K562 (cell line): ENCODE measurements around the gene CUTC. TPM values are rescaled to one million over a fixed set of nuclear protein-coding genes. Genes with fewer than 3 reads are reported as not detected.

Experiments
- ATAC-seq: fragments of 200-7000 bp; cut with Tn5 transposase; 3 replicates; pipeline ENCODE4 v1.9.1; 2020; ENCODE audit warnings: moderate library complexity
- BruUV-seq: library from RNA; stranded (reverse); fragments of 400-500 nt; replicated peaks from 2 replicates; lab custom pipeline; 2021; lab: Mats Ljungman, UMichigan
- CTCF ChIA-PET: fragments of 300-600 bp; formaldehyde crosslinking; extraction: SDS; loops from one replicate; lab custom pipeline; 2021; ENCODE audit warnings: low intra/inter-chr PET ratio; lab: Yijun Ruan, JAX
- POLR2A ChIA-PET: fragments of 300-600, 350-650 bp; sonication (Branson Sonifier 250); formaldehyde crosslinking; extraction: SDS; loops from one replicate; lab custom pipeline; 2021; ENCODE audit warnings: antibody characterized with exemption, inconsistent platforms; lab: Yijun Ruan, JAX
- DNase-seq, 4 experiments: peaks; one replicate each; pipeline versions ENCODE4 v3.0.0 to v3.0.0-alpha.2; 2011 to 2018; ENCODE audit warnings: low spot score in 3 of 4, mixed read lengths in 3 of 4; ENCODE audit errors: extremely low read depth in 1 of 4
- FAIRE-seq: peaks from 2 replicates; lab custom pipeline; 2011; peaks lifted over from hg19 to GRCh38; lab: Jason Lieb, UNC
- H2AFZ ChIP-seq: 2 replicates; pipeline ENCODE4 v1.6.0; 2011; ENCODE audit warnings: low read depth, low read length, control low read depth, inconsistent platforms
- H3K27ac ChIP-seq: fragments of 200-600 bp; 3 replicates; pipeline ENCODE4 v1.8.0; 2011; ENCODE audit warnings: low read depth, mild to moderate bottlenecking, control low read depth, inconsistent platforms, low read length, moderate library complexity, mixed read lengths; ENCODE audit errors: extremely low read depth
- H3K27me3 ChIP-seq, 2 experiments: fragments of 300-600 bp in 1 of 2; 2 replicates in 1 of 2; 3 replicates in 1 of 2; pipeline versions ENCODE4 v1.6.0 to v1.8.0; 2011; ENCODE audit warnings: inconsistent platforms in 2 of 2, low read length in 2 of 2, mild to moderate bottlenecking in 1 of 2, mixed read lengths in 1 of 2, moderate library complexity in 1 of 2; ENCODE audit not compliant: control insufficient read depth in 2 of 2, insufficient read depth in 2 of 2
- H3K36me3 ChIP-seq: fragments of 300-600 bp; 3 replicates; pipeline ENCODE4 v1.8.0; 2011; ENCODE audit warnings: mild to moderate bottlenecking, low read length, inconsistent platforms; ENCODE audit not compliant: control insufficient read depth, insufficient read depth
- H3K4me1 ChIP-seq, 2 experiments: fragments of 200-600 bp in 1 of 2; replicated peaks in 1 of 2; 2 replicates in 1 of 2; 3 replicates in 1 of 2; pipeline versions ENCODE4 v1.5.1 to v1.8.0; 2011; ENCODE audit warnings: inconsistent platforms in 2 of 2, low read length in 2 of 2, mild to moderate bottlenecking in 1 of 2, mixed read lengths in 1 of 2, moderate library complexity in 1 of 2; ENCODE audit not compliant: control insufficient read depth in 2 of 2, insufficient read depth in 2 of 2
- H3K4me2 ChIP-seq: 2 replicates; pipeline ENCODE4 v1.6.1; 2011; ENCODE audit warnings: low read length, control low read depth, inconsistent platforms, mixed read lengths; ENCODE audit not compliant: insufficient read depth
- H3K4me3 ChIP-seq: fragments of 200-600 bp; sonication (generic), shearing (Covaris generic); 2 replicates; pipeline ENCODE4 v1.5.1; 2016; ENCODE audit warnings: control low read depth, inconsistent platforms
- H3K79me2 ChIP-seq: fragments of 200-600 bp; 3 replicates; pipeline ENCODE4 v1.8.0; 2011; ENCODE audit warnings: low read length, inconsistent platforms; ENCODE audit not compliant: control insufficient read depth, insufficient read depth
- H3K9ac ChIP-seq, 2 experiments: 2 replicates each; pipeline versions ENCODE4 v1.6.0 to v1.6.1; 2011; ENCODE audit warnings: low read depth in 2 of 2, low read length in 2 of 2, control low read depth in 1 of 2, inconsistent platforms in 1 of 2, mild to moderate bottlenecking in 1 of 2, mixed read lengths in 1 of 2; ENCODE audit not compliant: insufficient read depth in 1 of 2
- H3K9me1 ChIP-seq: one replicate; pipeline ENCODE4 v1.6.0; 2011; ENCODE audit warnings: inconsistent platforms, mild to moderate bottlenecking, low read length, moderate library complexity; ENCODE audit not compliant: control insufficient read depth, insufficient read depth
- H3K9me3 ChIP-seq: replicated peaks from 2 replicates; pipeline ENCODE4 v1.5.1; 2011; ENCODE audit warnings: low read depth, low read length, inconsistent platforms; ENCODE audit not compliant: control insufficient read depth, insufficient read depth
- H4K20me1 ChIP-seq: replicated peaks from 2 replicates; pipeline ENCODE4 v1.6.1; 2011; ENCODE audit warnings: low read length, inconsistent platforms, mixed read lengths; ENCODE audit not compliant: control insufficient read depth, insufficient read depth
- FOSL1 ChIP-seq: fragments of 200-800 bp; sonication (Bioruptor generic); conservative IDR thresholded peaks from 2 replicates; pipeline ENCODE4 v1.6.1; 2016; ENCODE audit warnings: missing genetic modification characterization, missing compliant biosample characterization
- FOXJ2 ChIP-seq: fragments of 200-800 bp; sonication (Bioruptor generic); IDR thresholded peaks from 2 replicates; pipeline ENCODE4 v1.6.1; 2016; ENCODE audit warnings: missing genetic modification characterization, missing compliant biosample characterization
- HNRNPLL ChIP-seq: fragments of 200-400 bp; formaldehyde crosslinking; IDR thresholded peaks from 2 replicates; pipeline ENCODE4 v1.6.1; 2017; ENCODE audit warnings: low read length, low read depth, mild to moderate bottlenecking; ENCODE audit not compliant: poor library complexity, severe bottlenecking
- JUNB ChIP-seq: fragments of 450-650 bp; formaldehyde crosslinking; conservative IDR thresholded peaks from 2 replicates; pipeline ENCODE4 v1.4.0; 2020; ENCODE audit warnings: mild to moderate bottlenecking
- MEF2A ChIP-seq: IDR thresholded peaks from 2 replicates; pipeline ENCODE4 v1.6.1; 2011; ENCODE audit warnings: low read depth, mild to moderate bottlenecking, low read length, moderate library complexity; ENCODE audit not compliant: control insufficient read depth
- SAP30 ChIP-seq: fragments of 200-600 bp; sonication (generic); IDR thresholded peaks from 2 replicates; pipeline ENCODE4 v1.6.1; 2012; ENCODE audit warnings: borderline replicate concordance, low read depth, mild to moderate bottlenecking, moderate library complexity, low read length, control low read depth, inconsistent platforms; ENCODE audit not compliant: insufficient read depth, poor library complexity, severe bottlenecking
- TBL1XR1 ChIP-seq, 2 experiments: IDR thresholded peaks; 2 replicates each; pipeline ENCODE4 v1.6.1; 2012; ENCODE audit warnings: improper control_type of control experiment in 2 of 2, low read length in 2 of 2, mild to moderate bottlenecking in 1 of 2
- ZNF184 ChIP-seq: sonication (generic); formaldehyde crosslinking; IDR thresholded peaks from 2 replicates; pipeline ENCODE4 v1.5.0; 2020; ENCODE audit warnings: missing genetic modification reagents
- in situ Hi-C: fragments of 300-500 bp; cut with MboI; formaldehyde crosslinking; loops from 4 replicates; pipeline ENCODE4 v1.15.0; 2018; ENCODE audit warnings: inconsistent platforms, mixed read lengths
- intact Hi-C: fragments of 100-400 bp; cut with micrococcal nuclease; formaldehyde crosslinking; loops from 2 replicates; pipeline ENCODE4 v1.14.2; 2022
- polyA plus RNA-seq, 8 experiments: library from polyadenylated mRNA; depleted of rRNA in 4 of 8; stranded (reverse) in 5 of 8; unstranded in 3 of 8; fragments of >200 nt; fragmentation: Nextera tagmentation in 2 of 8; fragmentation: Illumina TruSeq in 1 of 8; extraction: Ambion mirVana in 2 of 8; extraction: Trizol in 1 of 8; gene quantifications; 2 replicates each; pipeline versions ENCODE4 v1.2.1 to v1.2.3, GENCODE V29; 2011 to 2014; ENCODE audit warnings: inconsistent platforms in 1 of 8, missing spikeins in 1 of 8
- total RNA-seq, 7 experiments: library from RNA; depleted of rRNA in 6 of 7; stranded (reverse); fragments of >200 nt in 6 of 7; fragmentation: Illumina TruSeq in 2 of 7; extraction: Trizol in 2 of 7; gene quantifications; 2 replicates each; pipeline versions ENCODE4 v1.2.1 to v1.2.3, GENCODE V29; 2011 to 2021; ENCODE audit warnings: low replicate concordance in 1 of 7
- TF ChIP-seq, protein P1 (sequence below): fragments of 250-450 bp; sonication (Bioruptor Pico); IDR thresholded peaks from 2 replicates; pipeline ENCODE4 v1.5.0; 2020; ENCODE audit warnings: mild to moderate bottlenecking
- TF ChIP-seq, protein P2 (sequence below): IDR thresholded peaks from 2 replicates; pipeline ENCODE4 v1.6.1; 2012; ENCODE audit warnings: low read depth, low read length, improper control_type of control experiment, borderline replicate concordance
- TF ChIP-seq, protein P3 (sequence below): fragments of 250-450 bp; sonication (Bioruptor Pico); IDR thresholded peaks from 2 replicates; pipeline ENCODE4 v1.5.0; 2021
- TF ChIP-seq, protein P4 (sequence below): sonication (generic); formaldehyde crosslinking; IDR thresholded peaks from 2 replicates; pipeline ENCODE4 v1.8.0; 2022; ENCODE audit warnings: missing genetic modification reagents, mild to moderate bottlenecking, moderate library complexity, borderline replicate concordance
- TF ChIP-seq, protein P5 (sequence below): sonication (generic); formaldehyde crosslinking; IDR thresholded peaks from 2 replicates; pipeline ENCODE4 v1.8.0; 2022; ENCODE audit warnings: mild to moderate bottlenecking, missing genetic modification reagents

The CUTC gene
- total and polyA plus RNA-seq, 9 of the 15 experiments (the other 6 are each of a cell fraction or from before 2014, with no cell fraction given): 18.6 to 69.3 (median 32.3) TPM

DNA sequence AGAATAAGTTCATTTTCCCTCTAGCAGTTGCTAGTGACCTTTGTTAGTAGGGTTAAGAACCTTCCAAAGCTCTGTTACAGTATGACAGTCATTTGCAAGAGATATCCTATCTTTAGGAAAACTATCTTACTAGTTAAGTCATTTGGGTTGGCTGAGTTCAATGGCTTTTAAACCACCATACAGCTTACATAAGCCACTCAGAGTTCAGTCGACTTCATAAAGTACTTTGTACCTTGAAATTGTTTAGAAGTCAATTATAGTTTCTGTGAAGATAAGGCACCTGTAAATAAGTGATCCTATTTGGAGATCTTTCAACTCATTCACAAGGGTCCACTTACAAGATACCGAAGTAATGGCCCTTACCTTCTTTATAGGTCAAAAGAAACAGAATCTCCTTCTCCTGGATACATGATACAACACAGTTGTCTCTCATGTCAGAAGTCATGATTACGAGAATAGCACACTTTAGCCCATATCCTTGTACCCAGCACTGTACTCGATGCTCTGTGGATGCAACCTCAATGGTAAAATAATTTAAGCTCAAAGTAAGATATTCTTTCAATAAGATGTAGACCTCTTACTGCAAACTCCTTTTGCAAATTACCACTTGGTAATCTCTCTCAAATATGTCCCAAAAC lies 38.5 kb downstream of the CUTC start (continued):
- TF ChIP-seq SAP30: no peak
- TF ChIP-seq FOXJ2 (tag): no peak
- TF ChIP-seq, protein P1, sequence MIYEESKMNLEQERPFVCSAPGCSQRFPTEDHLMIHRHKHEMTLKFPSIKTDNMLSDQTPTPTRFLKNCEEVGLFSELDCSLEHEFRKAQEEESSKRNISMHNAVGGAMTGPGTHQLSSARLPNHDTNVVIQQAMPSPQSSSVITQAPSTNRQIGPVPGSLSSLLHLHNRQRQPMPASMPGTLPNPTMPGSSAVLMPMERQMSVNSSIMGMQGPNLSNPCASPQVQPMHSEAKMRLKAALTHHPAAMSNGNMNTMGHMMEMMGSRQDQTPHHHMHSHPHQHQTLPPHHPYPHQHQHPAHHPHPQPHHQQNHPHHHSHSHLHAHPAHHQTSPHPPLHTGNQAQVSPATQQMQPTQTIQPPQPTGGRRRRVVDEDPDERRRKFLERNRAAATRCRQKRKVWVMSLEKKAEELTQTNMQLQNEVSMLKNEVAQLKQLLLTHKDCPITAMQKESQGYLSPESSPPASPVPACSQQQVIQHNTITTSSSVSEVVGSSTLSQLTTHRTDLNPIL (CRISPR knock-in tag): no peak
- TF ChIP-seq FOSL1 (tag): no peak

DNA sequence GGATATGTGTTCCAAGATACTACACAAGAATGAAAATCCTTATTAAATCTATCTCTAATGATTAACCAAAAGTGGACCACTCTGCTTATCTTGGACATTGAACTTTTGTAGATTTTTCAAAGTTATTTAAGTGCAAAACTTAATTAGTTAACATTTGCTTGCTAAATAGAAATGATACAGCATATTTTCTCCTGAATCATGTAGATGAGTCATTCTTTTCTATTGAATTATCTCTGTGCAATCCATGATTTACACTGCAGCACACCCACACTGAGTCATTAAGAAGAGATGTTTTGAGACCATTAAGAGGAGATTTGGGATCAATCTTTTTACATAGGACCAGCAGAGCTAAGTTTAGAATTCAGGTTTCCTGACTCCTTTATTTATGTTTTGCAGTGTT lies 43.8 kb downstream of the CUTC start:
- Histone ChIP-seq H3K4me3 (no peak overlapping the region), H3K4me1 (no peaks in the 10 kb centered on the region; a peak in 1 of 5 replicates), H3K27ac (no peak overlapping the region), H3K9ac (no peak overlapping the region), H3K27me3 (no peaks in the 10 kb centered on the region), H3K4me2 (no peak overlapping the region), H3K9me3 (no peaks in the 10 kb centered on the region), H4K20me1 (no peaks in the 10 kb centered on the region), H3K36me3 (no peaks in the 10 kb centered on the region), H3K9me1 (no peaks in the 10 kb centered on the region), H2AFZ (no peak overlapping the region), H3K79me2 (no peaks in the 10 kb centered on the region)
- in situ Hi-C loops: no loop called here
- no TSS peak for BruUV-seq
- intact Hi-C loops: no loop called here
- CTCF ChIA-PET: no interaction called here
- peak in 2 of 4 experiments; percentile 24 to 25 for DNase-seq
- POLR2A ChIA-PET: no interaction called here
- no peak for ATAC-seq
- FAIRE-seq: no peak
- TF ChIP-seq JUNB (CRISPR knock-in tag): 0 out of 2 replicates have a peak, but pooled peaks have one; percentile 13
- TF ChIP-seq MEF2A: no peak
- TF ChIP-seq, protein P2, sequence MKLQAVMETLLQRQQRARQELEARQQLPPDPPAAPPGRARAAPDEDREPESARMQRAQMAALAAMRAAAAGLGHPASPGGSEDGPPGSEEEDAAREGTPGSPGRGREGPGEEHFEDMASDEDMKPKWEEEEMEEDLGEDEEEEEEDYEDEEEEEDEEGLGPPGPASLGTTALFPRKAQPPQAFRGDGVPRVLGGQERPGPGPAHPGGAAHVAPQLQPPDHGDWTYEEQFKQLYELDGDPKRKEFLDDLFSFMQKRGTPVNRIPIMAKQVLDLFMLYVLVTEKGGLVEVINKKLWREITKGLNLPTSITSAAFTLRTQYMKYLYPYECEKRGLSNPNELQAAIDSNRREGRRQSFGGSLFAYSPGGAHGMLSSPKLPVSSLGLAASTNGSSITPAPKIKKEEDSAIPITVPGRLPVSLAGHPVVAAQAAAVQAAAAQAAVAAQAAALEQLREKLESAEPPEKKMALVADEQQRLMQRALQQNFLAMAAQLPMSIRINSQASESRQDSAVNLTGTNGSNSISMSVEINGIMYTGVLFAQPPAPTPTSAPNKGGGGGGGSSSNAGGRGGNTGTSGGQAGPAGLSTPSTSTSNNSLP: peak; percentile 82; the same call in 1 of the 2 replicates
- TF ChIP-seq, protein P3, sequence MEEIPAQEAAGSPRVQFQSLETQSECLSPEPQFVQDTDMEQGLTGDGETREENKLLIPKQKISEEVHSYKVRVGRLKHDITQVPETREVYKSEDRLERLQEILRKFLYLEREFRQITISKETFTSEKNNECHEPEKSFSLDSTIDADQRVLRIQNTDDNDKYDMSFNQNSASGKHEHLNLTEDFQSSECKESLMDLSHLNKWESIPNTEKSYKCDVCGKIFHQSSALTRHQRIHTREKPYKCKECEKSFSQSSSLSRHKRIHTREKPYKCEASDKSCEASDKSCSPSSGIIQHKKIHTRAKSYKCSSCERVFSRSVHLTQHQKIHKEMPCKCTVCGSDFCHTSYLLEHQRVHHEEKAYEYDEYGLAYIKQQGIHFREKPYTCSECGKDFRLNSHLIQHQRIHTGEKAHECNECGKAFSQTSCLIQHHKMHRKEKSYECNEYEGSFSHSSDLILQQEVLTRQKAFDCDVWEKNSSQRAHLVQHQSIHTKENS: no peak
- no peak for TF ChIP-seq ZNF184 (CRISPR knock-in tag)
- TF ChIP-seq, protein P4, sequence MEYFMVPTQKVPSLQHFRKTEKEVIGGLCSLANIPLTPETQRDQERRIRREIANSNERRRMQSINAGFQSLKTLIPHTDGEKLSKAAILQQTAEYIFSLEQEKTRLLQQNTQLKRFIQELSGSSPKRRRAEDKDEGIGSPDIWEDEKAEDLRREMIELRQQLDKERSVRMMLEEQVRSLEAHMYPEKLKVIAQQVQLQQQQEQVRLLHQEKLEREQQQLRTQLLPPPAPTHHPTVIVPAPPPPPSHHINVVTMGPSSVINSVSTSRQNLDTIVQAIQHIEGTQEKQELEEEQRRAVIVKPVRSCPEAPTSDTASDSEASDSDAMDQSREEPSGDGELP (CRISPR knock-in tag): no peak
- TF ChIP-seq, protein P5, sequence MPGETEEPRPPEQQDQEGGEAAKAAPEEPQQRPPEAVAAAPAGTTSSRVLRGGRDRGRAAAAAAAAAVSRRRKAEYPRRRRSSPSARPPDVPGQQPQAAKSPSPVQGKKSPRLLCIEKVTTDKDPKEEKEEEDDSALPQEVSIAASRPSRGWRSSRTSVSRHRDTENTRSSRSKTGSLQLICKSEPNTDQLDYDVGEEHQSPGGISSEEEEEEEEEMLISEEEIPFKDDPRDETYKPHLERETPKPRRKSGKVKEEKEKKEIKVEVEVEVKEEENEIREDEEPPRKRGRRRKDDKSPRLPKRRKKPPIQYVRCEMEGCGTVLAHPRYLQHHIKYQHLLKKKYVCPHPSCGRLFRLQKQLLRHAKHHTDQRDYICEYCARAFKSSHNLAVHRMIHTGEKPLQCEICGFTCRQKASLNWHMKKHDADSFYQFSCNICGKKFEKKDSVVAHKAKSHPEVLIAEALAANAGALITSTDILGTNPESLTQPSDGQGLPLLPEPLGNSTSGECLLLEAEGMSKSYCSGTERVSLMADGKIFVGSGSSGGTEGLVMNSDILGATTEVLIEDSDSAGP (CRISPR knock-in tag): no peak
- TF ChIP-seq TBL1XR1 (IDR thresholded peaks at IDR 0.05; ENCODE audit: low read length in 2 of 2): no peak
- no peak for TF ChIP-seq HNRNPLL
